Loucy (cell line): ENCODE measurements around the gene DUSP7.

Experiments
- CTCF ChIP-seq: fragments of 200-600 bp; sonication (generic); conservative IDR thresholded peaks from 2 replicates; pipeline ENCODE4 v1.5.1; 2014; ENCODE audit warnings: mild to moderate bottlenecking, antibody characterized with exemption, low read length
- EZH2phosphoT487 ChIP-seq: fragments of 200-600 bp; IDR thresholded peaks from 2 replicates; pipeline ENCODE4 v1.6.1; 2018; ENCODE audit warnings: antibody characterized with exemption, mild to moderate bottlenecking, moderate library complexity, borderline replicate concordance

- TF ChIP-seq CTCF (no peak), EZH2phosphoT487 (no peak)
Observed at GRCh38 chr3:52093756-52094545, 37.6 kb upstream of the DUSP7 start.
